Ishikawa (cell line): ENCODE data around the gene TIE1.

Source experiments
- RAD21 ChIP-seq: IDR thresholded peaks from 2 replicates; pipeline ENCODE4 v1.6.1; 2012; ENCODE audit warnings: low read depth
- TAF1 ChIP-seq: IDR thresholded peaks from 2 replicates; pipeline ENCODE4 v1.6.1; 2012; ENCODE audit warnings: low read depth, mild to moderate bottlenecking
- TF ChIP-seq, protein P1 (sequence below): IDR thresholded peaks from 2 replicates; pipeline ENCODE4 v1.6.1; 2012; ENCODE audit warnings: low read depth, mild to moderate bottlenecking

GRCh38 chr1:43277116-43277876 is 23.5 kb upstream of the TIE1 start:
- TF ChIP-seq, protein P1, sequence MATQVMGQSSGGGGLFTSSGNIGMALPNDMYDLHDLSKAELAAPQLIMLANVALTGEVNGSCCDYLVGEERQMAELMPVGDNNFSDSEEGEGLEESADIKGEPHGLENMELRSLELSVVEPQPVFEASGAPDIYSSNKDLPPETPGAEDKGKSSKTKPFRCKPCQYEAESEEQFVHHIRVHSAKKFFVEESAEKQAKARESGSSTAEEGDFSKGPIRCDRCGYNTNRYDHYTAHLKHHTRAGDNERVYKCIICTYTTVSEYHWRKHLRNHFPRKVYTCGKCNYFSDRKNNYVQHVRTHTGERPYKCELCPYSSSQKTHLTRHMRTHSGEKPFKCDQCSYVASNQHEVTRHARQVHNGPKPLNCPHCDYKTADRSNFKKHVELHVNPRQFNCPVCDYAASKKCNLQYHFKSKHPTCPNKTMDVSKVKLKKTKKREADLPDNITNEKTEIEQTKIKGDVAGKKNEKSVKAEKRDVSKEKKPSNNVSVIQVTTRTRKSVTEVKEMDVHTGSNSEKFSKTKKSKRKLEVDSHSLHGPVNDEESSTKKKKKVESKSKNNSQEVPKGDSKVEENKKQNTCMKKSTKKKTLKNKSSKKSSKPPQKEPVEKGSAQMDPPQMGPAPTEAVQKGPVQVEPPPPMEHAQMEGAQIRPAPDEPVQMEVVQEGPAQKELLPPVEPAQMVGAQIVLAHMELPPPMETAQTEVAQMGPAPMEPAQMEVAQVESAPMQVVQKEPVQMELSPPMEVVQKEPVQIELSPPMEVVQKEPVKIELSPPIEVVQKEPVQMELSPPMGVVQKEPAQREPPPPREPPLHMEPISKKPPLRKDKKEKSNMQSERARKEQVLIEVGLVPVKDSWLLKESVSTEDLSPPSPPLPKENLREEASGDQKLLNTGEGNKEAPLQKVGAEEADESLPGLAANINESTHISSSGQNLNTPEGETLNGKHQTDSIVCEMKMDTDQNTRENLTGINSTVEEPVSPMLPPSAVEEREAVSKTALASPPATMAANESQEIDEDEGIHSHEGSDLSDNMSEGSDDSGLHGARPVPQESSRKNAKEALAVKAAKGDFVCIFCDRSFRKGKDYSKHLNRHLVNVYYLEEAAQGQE, result no peak
- TF ChIP-seq RAD21 (no peak), TAF1 (no peak)
